ENCODE results near the gene TTF2. TPM values are rescaled to one million over a fixed set of nuclear protein-coding genes. Genes with fewer than 3 reads are reported as not detected.

TTF2 gene
- total and polyA plus RNA-seq, 2 of the 8 experiments (the other 6 are each of a cell fraction or from before 2014, with no cell fraction given), result 16.9 to 89.6 TPM

GRCh38 chr1:117116090-117116783 is 56.1 kb downstream of the TTF2 start:
- no peak overlapping the region for H2BK120ac ChIP-seq (replicated peaks; ENCODE audit: low read depth, low read length)
- FAIRE-seq (no peak), DNase-seq (ENCODE audit: low read depth in 1 of 2, low spot score in 2 of 2) (no peak)
- CTCF ChIA-PET (ENCODE audit: partially characterized antibody), result interaction anchor here (0.6 to 3.0 kb wide), 8 partner anchors 12 to 638 kb away, joined by 3 to 26 read pairs (median 3); no protein-coding TSS in a partner anchor
- peaks cover 13 to 64% (median 43%) of the 10 kb centered on the region in 4 experiments for H3K36me3 ChIP-seq (ENCODE audit: control insufficient read depth in 2 of 4, insufficient read depth in 4 of 4, low read length in 3 of 4)
- H2AFZ ChIP-seq (ENCODE audit: low read length), result no peak overlapping the region
- H3K9ac ChIP-seq (replicated peaks in 1 of 4; ENCODE audit: extremely low read depth in 1 of 4, low read depth in 3 of 4, low read length in 3 of 4), result no peak overlapping the region
- H3K27me3 ChIP-seq (replicated peaks in 1 of 4; ENCODE audit: control insufficient read depth in 3 of 4, extremely low read depth in 1 of 4, insufficient read depth in 3 of 4, low read length in 3 of 4), result no peaks in the 10 kb centered on the region
- no peak overlapping the region for H3K27ac ChIP-seq (ENCODE audit: low read depth, low read length)
- H2BK20ac ChIP-seq (ENCODE audit: low read length), result no peak overlapping the region
- peaks cover 5% of the 10 kb centered on the region for H3K23me2 ChIP-seq (ENCODE audit: low read depth, low read length)
- POLR2A ChIA-PET (ENCODE audit: partially characterized antibody), result interaction anchor here (0.6 to 1.6 kb wide), 4 partner anchors 10 to 174 kb away, joined by 3 to 5 read pairs (median 4); no protein-coding TSS in a partner anchor
- H3K4ac ChIP-seq (replicated peaks; ENCODE audit: insufficient read length, low read depth, low read length), result no peak overlapping the region
- no peak overlapping the region for H3K56ac ChIP-seq (replicated peaks; ENCODE audit: insufficient read length, low read depth, low read length)
- no peaks in the 10 kb centered on the region for H3K9me3 ChIP-seq (ENCODE audit: insufficient read depth in 2 of 2, low read depth in 1 of 2, low read length in 1 of 2)
- H4K91ac ChIP-seq (replicated peaks; ENCODE audit: insufficient read length, low read length), result no peak overlapping the region
- 92% methylated on average over 13 of the region's 13 CpGs; no CpG with 5 or more reads in 1 of the 2 experiments for WGBS, 2 experiments (ENCODE audit: extremely low coverage in 1 of 2, insufficient coverage in 1 of 2, insufficient read length in 1 of 2, insufficient replicate concordance in 2 of 2, low coverage in 1 of 2, low lambda C conversion rate in 2 of 2, missing lambda C conversion rate in 1 of 2)
- no peak overlapping the region for H3K4me2 ChIP-seq (ENCODE audit: insufficient read depth in 1 of 2, low read depth in 2 of 2, low read length in 2 of 2)
- H4K20me1 ChIP-seq (replicated peaks in 1 of 2; ENCODE audit: control insufficient read depth in 1 of 2, insufficient read depth in 2 of 2, low read length in 2 of 2), result peaks cover 0 to 4% of the 10 kb centered on the region in 2 experiments
- H2BK5ac ChIP-seq (ENCODE audit: low read depth, low read length), result no peak overlapping the region
- H3K4me1 ChIP-seq (replicated peaks in 1 of 4; ENCODE audit: control insufficient read depth in 3 of 4, insufficient read depth in 4 of 4, low read length in 3 of 4), result peaks cover 4 to 12% (median 7%) of the 10 kb centered on the region in 4 experiments
- H3K79me2 ChIP-seq (ENCODE audit: control insufficient read depth in 1 of 2, insufficient read depth in 2 of 2, low read length in 2 of 2), result no peaks in the 10 kb centered on the region; a peak in 1 of 4 replicates
- no peaks in the 10 kb centered on the region for H3K79me1 ChIP-seq (ENCODE audit: low read depth, low read length)
- H3K23ac ChIP-seq (ENCODE audit: insufficient read length), result no peak overlapping the region
- no peak overlapping the region for H2BK12ac ChIP-seq (ENCODE audit: low read depth, low read length)
- H4K8ac ChIP-seq (ENCODE audit: extremely low read depth, insufficient read depth, low read length), result no peak overlapping the region
- H3K14ac ChIP-seq (ENCODE audit: insufficient read length), result no peak overlapping the region
- H3K18ac ChIP-seq (ENCODE audit: extremely low read depth, low read length), result no peak overlapping the region
- no peak overlapping the region for H3K4me3 ChIP-seq (ENCODE audit: extremely low read depth in 1 of 4, insufficient read depth in 2 of 4, low read depth in 3 of 4, low read length in 4 of 4)
- H2BK15ac ChIP-seq (ENCODE audit: low read length), result no peak overlapping the region
- H2AK5ac ChIP-seq (ENCODE audit: low read depth, low read length), result no peak overlapping the region
- no peak overlapping the region for H4K5ac ChIP-seq (ENCODE audit: insufficient read length, low read depth, low read length)
- TF ChIP-seq RBBP5 (IDR thresholded peaks at IDR 0.05; ENCODE audit: borderline replicate concordance, low read depth, low read length) (no peak), CREB1 (IDR thresholded peaks at IDR 0.05) (no peak), HDAC6 (IDR thresholded peaks at IDR 0.05; ENCODE audit: low read depth, low read length) (no peak), KDM5A (IDR thresholded peaks at IDR 0.05; ENCODE audit: low read length) (no peak), SRF (IDR thresholded peaks at IDR 0.05; ENCODE audit: low read depth, low read length) (no peak), TAF7 (optimal IDR thresholded peaks at IDR 0.05; ENCODE audit: borderline replicate concordance, low read depth, low read length) (no peak), CEBPB (IDR thresholded peaks at IDR 0.05; ENCODE audit: low read depth, low read length) (no peak), EGR1 (IDR thresholded peaks at IDR 0.05; ENCODE audit: borderline replicate concordance, low read depth, low read length) (no peak), JUND (IDR thresholded peaks at IDR 0.05; ENCODE audit: low read length) (no peak), EP300 (IDR thresholded peaks at IDR 0.05; ENCODE audit: borderline replicate concordance in 1 of 2, low read depth in 2 of 2, low read length in 2 of 2) (no peak), NRF1 (IDR thresholded peaks at IDR 0.05; ENCODE audit: low read depth, low read length) (no peak), HDAC2 (IDR thresholded peaks at IDR 0.05; ENCODE audit: borderline replicate concordance in 1 of 2, low read depth in 2 of 2, low read length in 2 of 2) (no peak), SP1 (IDR thresholded peaks at IDR 0.05; ENCODE audit: low read depth, low read length) (no peak)
